HG03108 (cell line): ENCODE measurements around the gene ETFA.
"Not testable (repeated sequence)": the region's sequence is repeated elsewhere in the genome, so short reads cannot be mapped to it uniquely, and the experiment has no call there.

Source experiments
- ATAC-seq: cut with Tn5 transposase; IDR thresholded peaks from one replicate; pipeline ENCODE4 v1.9.1; 2021; ENCODE audit warnings: moderate library complexity; ENCODE audit not compliant: unreplicated experiment

ETFA gene

GRCh38 chr15:76282465-76282864 is 28.8 kb downstream of the ETFA start:
- ATAC-seq, result no peak

- no peak for ATAC-seq
Measured at GRCh38 chr15:76278651-76279050, 32.6 kb downstream of the ETFA start.

DNA sequence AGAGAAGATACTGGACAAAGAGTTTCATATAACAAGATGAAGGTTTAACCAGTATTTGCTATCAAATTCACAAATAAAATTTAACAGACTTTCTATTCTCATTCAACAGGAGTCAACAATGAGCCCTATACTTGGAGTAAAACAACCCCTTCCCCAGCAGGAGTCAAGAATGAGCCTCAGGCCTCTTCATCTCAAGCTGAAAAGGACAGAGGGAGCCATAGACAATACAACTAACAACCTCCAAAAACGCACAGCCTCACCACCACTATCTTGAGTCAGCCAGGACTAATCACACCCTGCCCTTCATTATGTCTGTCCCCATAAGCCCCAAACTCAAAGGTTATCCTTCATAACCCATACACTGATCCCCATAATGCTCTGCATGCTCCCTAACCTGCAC is 36.4 kb downstream of the ETFA start:
- ATAC-seq, result no peak

DNA sequence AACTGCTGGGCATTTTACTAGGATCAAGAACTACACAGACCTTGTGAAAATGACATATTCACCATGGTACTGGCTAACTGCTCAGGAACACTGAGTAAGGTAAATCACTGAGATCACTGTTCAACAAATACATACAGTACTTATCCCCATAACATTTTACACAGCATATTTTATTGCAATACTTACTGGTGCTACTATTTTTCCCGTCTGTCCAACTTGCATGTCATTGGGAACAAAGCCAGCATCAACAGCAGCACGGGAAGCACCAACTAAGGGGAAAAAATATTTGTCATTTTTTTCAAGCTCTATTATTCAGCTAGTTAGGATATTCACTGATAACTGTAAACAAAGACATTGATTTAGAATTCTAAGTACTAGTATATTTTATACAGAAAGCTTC is 37.0 kb downstream of the ETFA start:
- no peak for ATAC-seq

GRCh38 chr15:76270876-76271275 is 40.4 kb downstream of the ETFA start:
- ATAC-seq, result no peak

GRCh38 chr15:76267077-76267476 is 44.2 kb downstream of the ETFA start:
- ATAC-seq, result no peak

DNA sequence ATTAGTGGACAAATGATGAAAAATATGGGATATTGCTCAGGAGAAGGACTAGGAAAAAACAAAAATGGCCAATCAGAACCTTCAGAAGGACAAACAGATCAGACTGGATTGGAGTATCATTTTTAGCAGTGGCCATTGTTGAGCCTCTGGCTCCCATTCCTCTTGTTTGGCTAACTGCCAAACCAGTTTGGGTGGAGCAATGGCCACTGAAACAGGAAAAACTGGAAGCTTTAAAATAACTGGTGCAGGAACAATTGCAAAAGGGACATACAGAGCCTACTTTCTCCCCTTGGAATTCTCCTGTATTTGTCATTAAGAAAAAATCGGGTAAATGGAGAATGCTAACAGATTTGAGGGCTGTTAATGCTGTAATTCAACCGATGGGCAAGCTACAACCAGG is 45.5 kb downstream of the ETFA start:
- not testable (repeated sequence) for ATAC-seq

GRCh38 chr15:76260246-76260938 is 50.9 kb downstream of the ETFA start:
- ATAC-seq, result no peak

GRCh38 chr15:76259392-76259791 is 51.9 kb downstream of the ETFA start:
- no peak for ATAC-seq

DNA sequence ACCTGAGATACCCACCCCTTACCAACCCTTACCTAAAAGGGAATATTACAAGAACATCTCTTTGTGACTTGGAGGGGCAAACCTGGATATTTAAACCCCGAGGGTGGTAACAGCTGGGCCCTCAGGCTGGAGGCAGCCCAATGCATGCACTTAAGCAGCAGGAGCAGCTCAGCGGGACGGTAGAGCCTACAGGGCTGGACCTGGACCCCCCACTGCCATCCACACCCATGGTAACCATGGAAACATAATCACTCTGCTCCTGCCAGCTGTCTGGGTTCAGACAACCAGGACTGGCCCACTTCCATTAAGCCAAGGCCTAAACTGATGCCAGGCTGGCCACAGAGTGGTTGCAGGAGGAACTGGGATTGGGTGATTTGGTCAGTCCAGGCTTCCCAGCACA is 52.8 kb downstream of the ETFA start:
- no peak for ATAC-seq

DNA sequence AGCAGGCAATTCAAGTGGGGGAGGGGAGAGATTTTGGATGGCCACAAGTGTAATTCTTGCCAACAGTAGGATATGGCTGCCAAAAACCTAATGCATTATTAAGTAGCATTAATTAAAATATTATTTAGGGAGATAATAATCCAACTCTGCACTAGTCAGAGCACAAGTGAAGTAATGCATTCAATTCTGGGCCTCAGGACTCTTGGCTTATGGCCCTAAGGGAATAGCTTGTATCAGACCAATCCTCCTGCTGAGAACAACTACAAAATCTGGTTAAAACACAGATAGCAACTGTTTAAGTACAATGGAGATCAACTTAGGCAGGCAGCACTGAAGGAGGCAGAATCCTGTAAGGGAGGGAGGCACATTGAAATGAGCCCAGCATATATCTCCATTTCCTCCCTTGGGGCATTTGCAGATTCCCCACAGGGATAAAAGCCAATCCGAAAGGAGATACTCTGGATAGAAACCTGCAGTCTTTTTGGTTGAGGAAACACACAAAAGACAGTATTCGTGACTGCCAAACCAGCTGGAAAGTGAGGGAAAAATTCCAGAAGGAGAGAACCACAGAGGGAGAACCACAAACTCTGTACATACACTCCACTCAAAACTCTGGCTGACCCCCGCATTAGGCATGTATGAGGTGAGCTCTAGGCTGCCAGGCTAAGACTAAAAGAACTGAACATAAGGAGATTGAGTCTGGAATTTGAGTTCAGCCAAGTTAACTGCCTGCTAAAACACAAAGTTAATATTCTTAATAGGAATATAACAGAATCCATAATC is 57.4 kb downstream of the ETFA start:
- no peak for ATAC-seq

- ATAC-seq, result no peak
Measured at GRCh38 chr15:76252249-76252648, 59.0 kb downstream of the ETFA start.

DNA sequence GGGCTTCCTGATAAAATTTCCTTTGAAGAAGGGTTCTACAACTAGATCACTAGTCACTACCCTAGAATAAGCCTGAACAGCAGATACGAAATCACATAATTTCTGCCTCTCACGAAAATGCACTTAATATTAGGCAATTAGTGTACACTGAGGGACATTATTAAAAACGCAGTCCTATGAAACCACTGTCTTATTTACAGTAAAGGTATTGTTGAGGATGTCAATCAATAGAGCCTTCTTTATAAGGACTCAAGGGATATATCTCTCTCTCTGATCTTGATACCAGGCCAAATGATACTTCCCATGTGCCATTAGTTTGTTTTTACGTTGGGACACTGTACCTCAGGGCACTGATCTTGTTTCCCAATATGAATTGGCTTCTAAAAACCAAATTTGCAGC is 59.6 kb downstream of the ETFA start:
- no peak for ATAC-seq

- ATAC-seq, result no peak
Measured at GRCh38 chr15:76245072-76245610, 66.1 kb downstream of the ETFA start.

DNA sequence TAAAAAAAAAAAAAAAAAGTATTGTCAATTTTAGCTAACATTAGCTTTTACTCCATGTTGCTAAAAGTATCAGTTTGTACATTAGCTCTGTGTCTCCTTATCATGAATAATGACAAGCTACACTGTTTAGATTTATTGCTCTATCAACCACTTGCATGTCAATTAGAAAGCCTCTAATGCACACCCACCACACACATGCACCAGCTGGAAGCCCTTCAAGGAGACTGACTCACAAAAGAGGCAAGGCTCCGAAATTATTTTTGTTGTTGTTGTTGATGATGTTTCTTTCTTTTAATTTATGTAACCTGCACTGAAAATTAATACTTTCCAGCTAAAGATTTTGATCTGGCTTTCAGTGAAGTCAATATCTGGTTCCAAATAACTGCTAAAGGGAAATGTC is 71.5 kb downstream of the ETFA start:
- ATAC-seq, result no peak

DNA sequence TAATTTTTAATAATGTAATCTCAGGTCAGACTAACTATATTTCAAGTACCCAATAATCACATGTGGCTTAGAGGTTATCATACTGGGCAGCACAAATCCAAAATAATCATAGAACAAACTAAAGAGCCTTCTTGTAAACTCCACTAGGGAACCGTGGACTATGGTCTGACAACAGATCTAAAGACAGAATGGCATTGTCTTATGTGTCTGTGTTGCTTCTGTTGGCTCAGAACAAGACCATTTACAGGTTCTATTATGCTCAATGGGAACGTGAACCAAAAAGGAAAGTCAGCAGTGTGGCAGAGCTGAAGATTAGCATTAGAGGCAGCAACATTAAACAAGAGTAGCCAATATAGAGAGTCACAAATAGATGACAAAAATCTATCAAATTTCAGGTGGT is 74.9 kb downstream of the ETFA start:
- ATAC-seq, result no peak

GRCh38 chr15:76235186-76235826 is 76.0 kb downstream of the ETFA start:
- no peak for ATAC-seq

DNA sequence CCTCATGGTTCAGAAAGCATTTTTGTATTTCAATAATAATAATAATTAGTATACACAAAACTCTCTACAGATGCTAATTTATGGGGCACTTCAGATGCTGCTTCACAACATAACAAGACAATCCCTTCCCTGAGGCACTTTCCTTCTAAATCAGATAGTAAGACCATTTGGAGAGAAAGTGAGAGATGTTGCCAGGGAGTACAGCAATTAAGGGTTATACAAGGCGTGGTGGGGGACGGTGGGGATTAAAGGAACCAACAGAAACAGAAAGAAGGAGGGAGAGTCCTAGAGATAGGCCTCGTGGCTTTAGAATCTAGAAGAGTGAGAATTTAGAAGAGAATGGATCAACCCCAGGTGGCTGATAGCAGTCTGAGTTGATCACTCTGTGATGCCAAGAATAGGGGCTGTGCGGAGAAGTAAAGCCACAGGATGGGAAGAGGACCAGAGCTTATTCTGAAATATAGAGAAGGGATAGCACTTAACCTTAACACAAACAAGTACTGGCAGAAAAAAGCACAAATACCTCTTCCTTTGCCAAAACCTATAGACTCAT is 76.9 kb downstream of the ETFA start:
- no peak for ATAC-seq

DNA sequence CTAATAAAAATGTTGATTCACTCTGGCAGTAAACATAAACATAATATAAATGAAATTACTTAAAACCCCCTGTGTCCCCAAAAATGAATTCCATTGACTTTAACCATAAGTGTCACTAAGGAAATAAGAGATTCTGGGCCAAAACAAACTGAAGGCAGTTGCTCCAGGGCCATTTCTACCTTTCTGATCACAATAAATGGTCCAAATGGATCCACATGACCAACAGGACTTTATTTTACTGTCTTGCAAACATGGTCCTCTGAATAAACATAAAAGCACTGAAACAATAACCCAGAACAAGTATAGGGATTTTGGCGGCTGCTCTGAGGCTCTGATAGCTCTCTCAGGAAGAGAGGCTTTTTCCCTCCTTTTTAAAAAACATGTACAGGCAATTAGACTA is 77.3 kb downstream of the ETFA start:
- no peak for ATAC-seq

GRCh38 chr15:76229266-76229665 is 82.0 kb downstream of the ETFA start:
- ATAC-seq, result no peak

GRCh38 chr15:76223521-76223920 is 87.7 kb downstream of the ETFA start:
- ATAC-seq, result no peak

DNA sequence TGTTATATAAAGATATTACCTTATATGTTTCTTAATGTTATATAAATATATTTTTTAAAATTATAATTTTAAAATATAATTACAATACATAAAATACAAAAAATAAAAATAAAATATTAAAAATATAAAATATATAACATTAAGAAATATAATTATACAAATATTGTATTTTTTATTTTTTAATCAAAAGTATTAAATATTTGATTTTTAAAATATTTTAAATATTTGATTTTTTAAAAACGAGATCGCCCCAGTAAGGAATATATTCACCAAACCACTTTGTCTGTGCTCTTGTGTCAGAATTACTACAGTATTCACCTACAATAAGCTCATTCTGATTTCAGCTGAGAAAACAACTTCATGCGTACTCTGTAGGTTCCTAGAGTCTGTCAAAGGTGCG is 89.1 kb downstream of the ETFA start:
- no peak for ATAC-seq
